DOHH2 (cell line): ENCODE data around the gene ZNRF1.

ENCODE experiments used
- EZH2phosphoT487 ChIP-seq: fragments of 200-600 bp; sonication (generic); IDR thresholded peaks from 2 replicates; pipeline ENCODE4 v1.6.1; 2017; ENCODE audit warnings: borderline replicate concordance, mild to moderate bottlenecking, antibody characterized with exemption, low read length, moderate library complexity, mixed read lengths
- TF ChIP-seq, protein P1 (sequence below): fragments of 200-600 bp; sonication (generic); IDR thresholded peaks from one replicate; pipeline ENCODE4 v1.5.1; 2014; ENCODE audit warnings: antibody characterized with exemption, mild to moderate bottlenecking, low read depth, low read length; ENCODE audit not compliant: poor library complexity, severe bottlenecking

DNA sequence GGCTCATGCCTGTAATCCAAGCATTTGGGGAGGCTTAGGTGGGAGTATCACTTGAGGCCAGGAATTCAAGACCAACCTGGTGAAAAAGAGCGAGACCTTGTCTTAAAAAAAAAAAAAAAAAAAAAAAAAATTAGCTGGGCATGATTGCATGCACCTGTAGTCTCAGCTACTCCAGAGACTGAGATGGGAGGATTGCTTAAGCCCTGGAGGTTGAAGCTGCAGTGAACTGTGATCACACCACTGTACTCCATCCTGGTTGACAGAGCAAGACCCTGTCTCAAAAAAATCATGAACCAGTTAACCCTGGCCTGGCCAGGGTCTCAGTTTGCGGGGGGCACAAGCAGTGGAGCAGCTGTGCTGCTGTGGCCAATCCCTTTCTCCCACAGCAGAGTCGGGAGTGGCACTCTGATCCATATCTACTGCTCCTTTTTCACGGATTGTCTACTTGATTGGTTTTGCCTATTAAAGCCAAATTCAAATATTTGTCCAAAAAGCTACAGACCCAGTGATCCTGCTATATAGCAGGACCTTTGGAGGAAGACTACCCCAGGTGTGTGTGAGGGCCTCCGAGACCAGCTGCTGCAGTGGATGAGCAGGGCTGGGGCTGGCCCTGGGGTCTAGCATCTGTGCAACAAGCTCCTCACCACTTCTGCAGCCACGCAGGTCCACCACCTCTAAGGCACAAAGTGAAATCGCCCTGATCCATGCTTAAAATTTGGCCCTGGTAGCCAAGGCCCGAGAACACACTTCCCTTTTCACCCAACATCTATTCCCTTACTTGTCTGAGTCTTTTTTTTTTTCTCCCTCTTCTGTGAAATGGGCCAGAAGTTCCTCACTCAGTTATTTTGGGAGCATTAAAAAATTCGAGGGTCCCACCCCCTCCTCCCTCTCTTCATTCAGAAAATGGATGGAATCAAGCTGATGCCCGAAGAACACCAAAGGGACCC, 69.5 kb downstream of the ZNRF1 start:
- TF ChIP-seq, protein P1, sequence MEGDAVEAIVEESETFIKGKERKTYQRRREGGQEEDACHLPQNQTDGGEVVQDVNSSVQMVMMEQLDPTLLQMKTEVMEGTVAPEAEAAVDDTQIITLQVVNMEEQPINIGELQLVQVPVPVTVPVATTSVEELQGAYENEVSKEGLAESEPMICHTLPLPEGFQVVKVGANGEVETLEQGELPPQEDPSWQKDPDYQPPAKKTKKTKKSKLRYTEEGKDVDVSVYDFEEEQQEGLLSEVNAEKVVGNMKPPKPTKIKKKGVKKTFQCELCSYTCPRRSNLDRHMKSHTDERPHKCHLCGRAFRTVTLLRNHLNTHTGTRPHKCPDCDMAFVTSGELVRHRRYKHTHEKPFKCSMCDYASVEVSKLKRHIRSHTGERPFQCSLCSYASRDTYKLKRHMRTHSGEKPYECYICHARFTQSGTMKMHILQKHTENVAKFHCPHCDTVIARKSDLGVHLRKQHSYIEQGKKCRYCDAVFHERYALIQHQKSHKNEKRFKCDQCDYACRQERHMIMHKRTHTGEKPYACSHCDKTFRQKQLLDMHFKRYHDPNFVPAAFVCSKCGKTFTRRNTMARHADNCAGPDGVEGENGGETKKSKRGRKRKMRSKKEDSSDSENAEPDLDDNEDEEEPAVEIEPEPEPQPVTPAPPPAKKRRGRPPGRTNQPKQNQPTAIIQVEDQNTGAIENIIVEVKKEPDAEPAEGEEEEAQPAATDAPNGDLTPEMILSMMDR = no peak
- no peak for TF ChIP-seq EZH2phosphoT487
